ENCODE measurements around the gene NFX1.

GRCh38 chr9:33289936-33290246 lies 425 bp upstream of the NFX1 start:
- TF ChIP-seq, protein P1, sequence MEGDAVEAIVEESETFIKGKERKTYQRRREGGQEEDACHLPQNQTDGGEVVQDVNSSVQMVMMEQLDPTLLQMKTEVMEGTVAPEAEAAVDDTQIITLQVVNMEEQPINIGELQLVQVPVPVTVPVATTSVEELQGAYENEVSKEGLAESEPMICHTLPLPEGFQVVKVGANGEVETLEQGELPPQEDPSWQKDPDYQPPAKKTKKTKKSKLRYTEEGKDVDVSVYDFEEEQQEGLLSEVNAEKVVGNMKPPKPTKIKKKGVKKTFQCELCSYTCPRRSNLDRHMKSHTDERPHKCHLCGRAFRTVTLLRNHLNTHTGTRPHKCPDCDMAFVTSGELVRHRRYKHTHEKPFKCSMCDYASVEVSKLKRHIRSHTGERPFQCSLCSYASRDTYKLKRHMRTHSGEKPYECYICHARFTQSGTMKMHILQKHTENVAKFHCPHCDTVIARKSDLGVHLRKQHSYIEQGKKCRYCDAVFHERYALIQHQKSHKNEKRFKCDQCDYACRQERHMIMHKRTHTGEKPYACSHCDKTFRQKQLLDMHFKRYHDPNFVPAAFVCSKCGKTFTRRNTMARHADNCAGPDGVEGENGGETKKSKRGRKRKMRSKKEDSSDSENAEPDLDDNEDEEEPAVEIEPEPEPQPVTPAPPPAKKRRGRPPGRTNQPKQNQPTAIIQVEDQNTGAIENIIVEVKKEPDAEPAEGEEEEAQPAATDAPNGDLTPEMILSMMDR (IDR thresholded peaks at IDR 0.05 in 2 of 3, conservative IDR thresholded peaks at IDR 0.05 in 1 of 3; ENCODE audit: insufficient read depth in 2 of 3, low read depth in 1 of 3, low read length in 3 of 3): no peak
- no peak for TF ChIP-seq MTF1 (CRISPR knock-in tag; IDR thresholded peaks at IDR 0.05; ENCODE audit: borderline replicate concordance)
- no peak for TF ChIP-seq BCL6 (CRISPR knock-in tag; IDR thresholded peaks at IDR 0.05)
- TF ChIP-seq ZNF140 (CRISPR knock-in tag; IDR thresholded peaks at IDR 0.05): no peak
- no peak for TF ChIP-seq SNAPC5 (CRISPR knock-in tag; IDR thresholded peaks at IDR 0.05)
- TF ChIP-seq, protein P2, sequence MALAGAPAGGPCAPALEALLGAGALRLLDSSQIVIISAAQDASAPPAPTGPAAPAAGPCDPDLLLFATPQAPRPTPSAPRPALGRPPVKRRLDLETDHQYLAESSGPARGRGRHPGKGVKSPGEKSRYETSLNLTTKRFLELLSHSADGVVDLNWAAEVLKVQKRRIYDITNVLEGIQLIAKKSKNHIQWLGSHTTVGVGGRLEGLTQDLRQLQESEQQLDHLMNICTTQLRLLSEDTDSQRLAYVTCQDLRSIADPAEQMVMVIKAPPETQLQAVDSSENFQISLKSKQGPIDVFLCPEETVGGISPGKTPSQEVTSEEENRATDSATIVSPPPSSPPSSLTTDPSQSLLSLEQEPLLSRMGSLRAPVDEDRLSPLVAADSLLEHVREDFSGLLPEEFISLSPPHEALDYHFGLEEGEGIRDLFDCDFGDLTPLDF (CRISPR knock-in tag; IDR thresholded peaks at IDR 0.05): no peak
- TF ChIP-seq USF1 (CRISPR knock-in tag; IDR thresholded peaks at IDR 0.05): no peak
- no peak for TF ChIP-seq JUN (IDR thresholded peaks at IDR 0.05; ENCODE audit: borderline replicate concordance, low read depth, low read length)
- TF ChIP-seq JUN (CRISPR knock-in tag; IDR thresholded peaks at IDR 0.05; ENCODE audit: borderline replicate concordance): no peak
- TF ChIP-seq ZNF280A (IDR thresholded peaks at IDR 0.05; ENCODE audit: low read depth, partially characterized antibody): no peak
- no peak for TF ChIP-seq ARID3B (CRISPR knock-in tag; IDR thresholded peaks at IDR 0.05; ENCODE audit: borderline replicate concordance)
- no peak for TF ChIP-seq KLF6 (CRISPR knock-in tag; IDR thresholded peaks at IDR 0.05; ENCODE audit: borderline replicate concordance)
- TF ChIP-seq CHD1 (IDR thresholded peaks at IDR 0.05; ENCODE audit: low read length): no peak

Data from K562 (cell line).